GM12874 (cell line): Measurements from ENCODE around the gene CBX4.

Experiments used
- TF ChIP-seq, protein P1 (sequence below): IDR thresholded peaks from 2 replicates; pipeline ENCODE4 v1.5.1; 2011; ENCODE audit warnings: low read depth, mild to moderate bottlenecking, control low read depth, low read length, moderate library complexity; ENCODE audit not compliant: insufficient read depth

Gene CBX4

DNA sequence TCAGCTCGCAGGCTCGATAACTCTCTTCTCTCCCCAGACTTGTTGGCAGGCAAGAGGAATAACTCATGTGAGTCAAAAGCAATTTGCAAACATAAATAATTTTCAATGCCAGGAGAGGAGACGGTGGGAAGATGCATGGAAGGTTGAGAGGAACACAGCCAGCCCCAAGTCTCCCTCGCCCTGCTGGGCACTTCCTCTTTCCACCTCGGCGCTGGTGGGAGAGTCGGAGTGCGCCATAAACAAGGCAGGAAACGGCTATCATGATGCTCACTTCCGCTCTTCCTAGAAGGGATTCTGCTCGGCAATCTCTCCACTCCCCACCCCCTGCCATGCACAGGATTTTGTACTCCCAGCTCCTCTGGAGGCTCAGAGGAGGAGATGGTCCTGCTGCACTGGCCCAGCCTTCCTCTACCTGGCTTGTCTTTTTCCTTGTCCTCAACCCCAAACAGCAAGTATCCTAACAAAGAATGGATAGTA, 13.0 kb downstream of the CBX4 start:
- TF ChIP-seq, protein P1, sequence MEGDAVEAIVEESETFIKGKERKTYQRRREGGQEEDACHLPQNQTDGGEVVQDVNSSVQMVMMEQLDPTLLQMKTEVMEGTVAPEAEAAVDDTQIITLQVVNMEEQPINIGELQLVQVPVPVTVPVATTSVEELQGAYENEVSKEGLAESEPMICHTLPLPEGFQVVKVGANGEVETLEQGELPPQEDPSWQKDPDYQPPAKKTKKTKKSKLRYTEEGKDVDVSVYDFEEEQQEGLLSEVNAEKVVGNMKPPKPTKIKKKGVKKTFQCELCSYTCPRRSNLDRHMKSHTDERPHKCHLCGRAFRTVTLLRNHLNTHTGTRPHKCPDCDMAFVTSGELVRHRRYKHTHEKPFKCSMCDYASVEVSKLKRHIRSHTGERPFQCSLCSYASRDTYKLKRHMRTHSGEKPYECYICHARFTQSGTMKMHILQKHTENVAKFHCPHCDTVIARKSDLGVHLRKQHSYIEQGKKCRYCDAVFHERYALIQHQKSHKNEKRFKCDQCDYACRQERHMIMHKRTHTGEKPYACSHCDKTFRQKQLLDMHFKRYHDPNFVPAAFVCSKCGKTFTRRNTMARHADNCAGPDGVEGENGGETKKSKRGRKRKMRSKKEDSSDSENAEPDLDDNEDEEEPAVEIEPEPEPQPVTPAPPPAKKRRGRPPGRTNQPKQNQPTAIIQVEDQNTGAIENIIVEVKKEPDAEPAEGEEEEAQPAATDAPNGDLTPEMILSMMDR, result no peak

DNA sequence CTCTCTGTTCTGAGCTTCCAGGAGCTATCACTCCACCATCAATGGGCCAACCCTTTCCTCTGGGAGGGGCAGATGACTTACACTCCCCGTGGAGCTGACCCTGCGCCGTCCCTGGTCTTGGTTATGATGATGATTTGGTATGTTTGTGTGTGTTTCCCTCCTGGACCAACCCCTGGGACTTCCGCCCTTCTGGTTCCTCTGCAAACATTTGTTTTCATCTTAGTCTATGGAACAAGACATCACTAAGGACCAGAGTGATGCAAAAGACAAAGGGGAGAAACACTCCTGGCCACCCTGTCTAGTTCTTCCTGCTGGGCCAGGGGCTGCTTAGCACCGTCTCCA, 13.7 kb downstream of the CBX4 start:
- TF ChIP-seq, protein P1, result no peak

DNA sequence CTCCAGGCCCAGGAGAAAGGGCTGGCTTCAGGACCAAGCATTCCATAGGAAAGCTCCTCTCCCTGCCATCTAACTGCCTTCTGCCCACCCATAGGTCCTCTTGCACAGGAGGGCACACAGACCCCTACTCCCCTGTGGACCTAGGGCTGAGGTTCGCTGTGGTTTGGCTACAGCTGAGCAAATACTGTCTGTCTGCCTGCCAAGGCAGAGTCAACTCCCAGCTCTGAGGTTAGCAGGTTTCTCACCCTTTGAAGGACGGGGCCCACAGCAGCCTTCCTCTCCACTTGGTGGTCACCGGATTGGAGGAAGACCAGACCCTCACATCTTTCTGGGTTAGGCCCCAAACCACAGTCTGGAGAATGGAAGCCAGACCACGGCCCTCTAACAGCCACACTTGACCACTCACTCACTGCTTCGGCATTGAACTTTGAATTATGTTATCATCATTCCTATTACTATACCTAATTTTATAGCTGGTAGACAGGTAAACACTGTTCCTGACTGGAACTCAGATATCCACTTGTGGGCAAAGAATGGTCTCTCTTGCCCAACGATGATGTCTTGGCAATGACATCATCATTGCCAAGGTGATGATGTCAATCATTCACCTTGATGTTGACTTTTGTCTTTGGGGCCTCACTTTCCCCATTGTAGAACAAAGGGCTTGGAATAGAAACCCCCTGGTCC, 14.2 kb downstream of the CBX4 start:
- TF ChIP-seq, protein P1, result no peak

DNA sequence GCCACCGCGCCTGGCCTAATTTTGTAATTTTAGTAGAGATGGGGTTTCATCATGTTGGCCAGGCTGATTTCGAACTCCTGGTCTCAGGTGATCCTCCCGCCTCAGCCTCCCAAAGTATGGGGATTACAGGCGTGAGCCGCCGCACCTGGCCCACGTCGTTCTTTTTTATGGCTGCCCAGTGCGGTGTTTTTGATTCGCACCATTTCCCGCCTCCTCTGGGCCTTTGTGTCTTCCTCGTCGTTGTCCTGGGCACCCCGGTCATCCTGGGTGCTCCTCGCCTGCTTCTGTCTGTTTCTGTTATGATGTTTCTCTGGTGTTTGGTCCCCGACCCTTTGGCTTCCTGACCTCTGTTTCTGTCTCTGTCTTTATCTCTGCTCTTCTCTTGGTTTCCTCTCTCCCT, 15.0 kb downstream of the CBX4 start:
- TF ChIP-seq, protein P1, result no peak

DNA sequence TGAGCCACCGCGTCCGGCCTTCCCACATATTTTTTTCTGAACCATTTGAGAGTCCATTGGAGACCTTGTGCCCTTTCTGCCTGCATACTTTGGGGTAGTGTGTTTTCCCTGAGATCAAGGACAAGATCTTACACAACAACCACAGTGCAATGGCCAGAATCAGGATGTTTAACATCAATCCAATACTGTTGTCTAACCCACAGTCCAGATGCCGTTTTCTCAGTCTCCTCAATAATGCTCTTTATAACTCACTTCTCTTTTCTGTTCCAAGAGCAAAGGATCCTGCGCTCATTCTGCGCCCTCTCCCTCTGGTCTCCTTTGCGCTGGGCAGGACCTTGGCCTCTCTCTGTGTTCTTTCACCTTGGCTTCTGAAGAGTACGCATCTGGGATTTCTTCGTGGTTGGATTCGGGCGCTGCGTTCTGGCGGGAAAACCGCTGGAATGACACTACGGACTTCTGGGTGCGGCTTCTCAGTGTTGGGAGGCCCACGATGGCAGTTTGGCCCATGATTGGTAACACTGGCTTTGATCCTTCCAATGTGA, 16.6 kb downstream of the CBX4 start:
- TF ChIP-seq, protein P1, result no peak

DNA sequence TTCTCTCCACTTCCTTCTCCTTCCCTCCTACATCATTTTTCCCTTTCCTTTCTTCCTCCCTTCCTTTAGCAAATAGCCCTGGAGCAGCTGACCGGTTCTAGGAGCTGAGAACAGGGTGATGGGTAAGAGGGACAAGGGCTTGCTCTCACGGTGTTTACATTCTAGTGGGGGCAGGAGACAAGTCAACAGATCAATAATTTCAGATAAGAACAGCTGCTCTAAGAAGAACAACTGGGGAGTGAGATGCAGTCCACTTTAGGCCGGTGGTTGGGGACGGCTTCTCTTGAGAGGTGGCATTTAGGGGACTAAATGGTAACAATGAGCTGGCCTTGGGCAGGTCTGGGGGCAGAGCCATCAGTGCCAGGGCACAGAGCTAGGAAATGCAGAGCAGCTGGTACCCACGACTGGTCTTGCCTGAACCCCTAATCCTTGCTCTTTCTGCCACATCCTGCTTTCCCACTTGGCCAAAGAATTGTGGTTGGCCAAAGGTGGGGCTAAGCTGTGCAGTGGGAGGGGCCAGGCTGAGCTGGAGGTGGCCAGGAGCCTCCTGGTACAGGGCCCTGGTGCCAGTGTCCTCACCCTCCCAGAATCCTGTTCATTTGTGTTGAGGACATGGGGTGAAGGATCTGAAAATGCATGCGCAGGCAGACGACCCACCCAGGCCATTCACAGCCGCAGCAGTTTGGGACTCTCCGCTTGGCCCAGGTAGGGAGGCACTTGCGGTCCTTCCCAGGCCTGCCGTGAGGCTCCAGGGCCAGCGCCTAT, 17.7 kb downstream of the CBX4 start:
- TF ChIP-seq, protein P1, result no peak

DNA sequence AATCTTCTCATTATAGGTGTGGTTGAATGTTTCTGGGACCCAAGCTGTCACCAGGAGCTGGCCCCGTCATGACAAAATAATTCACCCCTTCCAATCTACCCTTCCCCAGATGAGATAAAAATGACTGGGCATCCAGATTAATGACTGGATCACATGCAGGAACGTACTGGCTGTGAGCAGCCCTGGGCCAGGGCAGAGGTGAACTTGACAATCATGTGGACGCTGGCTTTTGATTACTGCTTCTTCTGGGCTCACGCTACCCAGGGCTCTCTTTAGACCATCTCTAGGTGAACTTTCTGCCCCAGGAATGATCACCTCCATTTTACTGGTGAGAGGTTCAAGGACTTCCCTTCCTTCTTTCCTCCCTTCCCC, 18.3 kb downstream of the CBX4 start:
- TF ChIP-seq, protein P1, result no peak
